NB4 (cell line): ENCODE results near the gene ARL2BP.

ENCODE experiments used
- CTCF ChIP-seq: IDR thresholded peaks from one replicate; pipeline ENCODE4 v1.5.1; 2012; ENCODE audit warnings: low read depth, low read length
- MYC ChIP-seq: IDR thresholded peaks from 2 replicates; pipeline ENCODE4 v1.6.1; 2011; ENCODE audit warnings: low read depth, low read length

GRCh38 chr16:57282510-57283213, 37.6 kb downstream of the ARL2BP start:
- no peak for TF ChIP-seq CTCF
- TF ChIP-seq MYC, result no peak
